Measurements from ENCODE around the gene VDAC1.
"Not testable (repeated sequence)": the region's sequence is repeated elsewhere in the genome, so short reads cannot be mapped to it uniquely, and the experiment has no call there.

VDAC1 gene

DNA sequence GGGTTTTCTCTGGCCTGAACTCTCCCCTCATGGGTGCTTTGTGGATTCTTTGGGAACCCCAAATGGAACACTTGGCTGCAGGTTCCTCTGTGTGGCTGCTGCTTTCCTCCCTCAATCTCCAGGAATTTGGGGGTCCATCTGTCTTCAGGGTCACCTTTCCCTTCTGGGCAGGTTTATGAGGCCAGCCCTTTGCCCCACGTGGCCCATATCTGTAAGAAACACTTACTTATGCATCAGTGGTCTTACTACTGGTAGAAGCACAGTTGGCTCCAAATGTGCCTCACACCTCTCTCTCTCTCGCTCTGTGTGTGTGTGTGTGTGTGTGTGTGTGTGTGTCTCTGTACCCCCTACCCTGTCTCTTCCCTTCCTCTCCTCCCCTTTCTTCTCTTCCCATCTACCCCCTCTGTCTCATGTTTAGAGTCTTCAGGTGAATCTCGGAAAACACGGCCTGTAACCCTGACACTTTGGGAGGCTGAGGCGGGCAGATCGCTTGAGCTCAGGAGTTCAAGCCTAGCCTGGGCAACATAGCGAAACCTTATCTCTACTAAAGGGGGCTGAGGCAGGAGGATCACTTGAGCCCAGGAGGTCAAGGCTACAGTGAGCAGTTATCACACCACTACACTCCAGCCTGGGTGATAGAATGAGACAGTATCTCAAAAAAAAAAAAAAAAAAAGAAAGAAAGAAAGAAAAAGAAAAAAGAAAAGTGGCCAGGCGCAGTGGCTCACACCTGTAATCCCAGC lies 63.1 kb downstream of the VDAC1 start:
- no peak for DNase-seq (ENCODE audit: low read depth)

DNA sequence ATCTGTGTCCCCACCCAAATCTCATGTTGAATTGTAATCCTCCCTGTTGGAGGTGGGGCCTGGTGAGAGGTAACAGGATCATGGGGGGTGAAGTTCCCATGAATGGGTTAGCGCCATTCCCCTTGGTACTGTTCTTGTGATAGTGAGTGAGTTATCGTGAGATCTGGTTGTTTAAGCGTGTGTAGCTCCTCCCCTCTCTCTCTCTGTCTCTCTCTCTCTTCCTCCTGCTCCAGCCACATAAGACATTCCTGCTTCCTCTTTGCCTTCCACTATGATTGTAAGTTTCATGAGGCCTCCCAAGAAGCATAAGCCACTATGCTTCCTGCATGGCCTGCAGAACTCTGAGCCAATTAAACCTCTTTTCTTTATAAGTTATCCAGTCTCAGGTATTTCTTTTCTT lies 65.1 kb downstream of the VDAC1 start:
- no peak for DNase-seq (ENCODE audit: low read depth)

DNA sequence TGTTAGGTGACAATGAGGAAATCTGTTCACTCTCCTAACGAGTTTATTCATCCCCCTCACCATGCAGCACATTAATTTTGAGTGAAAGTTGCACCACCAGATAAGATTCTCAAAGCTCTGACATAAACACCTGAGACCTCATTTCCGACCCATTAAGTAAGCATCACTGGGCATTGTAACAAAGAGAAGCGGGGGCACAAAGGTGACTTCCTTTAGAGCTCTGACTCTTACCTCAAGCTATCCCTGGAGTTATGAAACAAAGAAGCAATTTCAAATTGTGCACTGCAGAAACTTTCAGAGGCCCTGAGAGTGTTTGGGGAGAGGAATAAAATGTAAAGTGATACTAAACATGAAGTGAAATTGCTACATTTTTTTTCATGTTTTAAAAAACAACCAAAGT lies 65.8 kb downstream of the VDAC1 start:
- DNase-seq (ENCODE audit: low read depth), result no peak

DNA sequence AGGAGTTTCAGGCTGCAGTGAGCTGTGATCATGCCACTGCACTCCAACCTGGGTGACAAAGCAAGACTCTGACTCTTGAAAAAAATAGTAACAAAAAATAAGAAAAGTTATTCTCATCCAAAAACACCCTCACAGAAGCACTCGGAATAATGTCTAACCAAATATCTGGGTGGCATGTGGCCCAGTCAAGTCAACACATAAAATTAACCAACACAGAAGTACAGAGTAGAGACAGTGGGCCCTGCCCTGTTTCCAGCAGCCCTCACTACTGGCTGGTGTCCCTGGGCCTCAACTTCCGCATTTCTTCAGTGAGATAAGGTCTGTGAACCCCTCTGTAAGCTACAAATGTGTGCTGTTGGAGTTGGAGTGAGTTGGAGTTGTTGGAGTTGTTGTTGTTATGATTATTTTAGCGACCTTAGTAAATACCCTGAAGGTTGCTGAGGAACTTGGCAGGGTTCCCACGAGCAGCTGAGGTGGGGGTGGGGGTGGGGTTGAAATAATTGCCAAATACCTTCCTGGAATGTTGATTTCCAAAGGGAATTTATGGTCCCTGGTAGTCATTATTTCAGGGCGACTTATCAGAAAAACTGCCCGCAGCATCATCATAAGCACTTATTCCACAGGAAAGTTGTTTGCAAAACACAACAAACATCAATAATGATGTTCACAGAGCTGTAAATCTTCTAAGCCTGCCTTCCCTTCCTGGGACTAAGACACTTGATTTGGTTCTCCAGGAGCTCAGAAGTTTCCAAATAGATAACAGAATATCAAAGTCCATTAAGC lies 66.5 kb downstream of the VDAC1 start:
- DNase-seq (ENCODE audit: low read depth), result no peak

DNA sequence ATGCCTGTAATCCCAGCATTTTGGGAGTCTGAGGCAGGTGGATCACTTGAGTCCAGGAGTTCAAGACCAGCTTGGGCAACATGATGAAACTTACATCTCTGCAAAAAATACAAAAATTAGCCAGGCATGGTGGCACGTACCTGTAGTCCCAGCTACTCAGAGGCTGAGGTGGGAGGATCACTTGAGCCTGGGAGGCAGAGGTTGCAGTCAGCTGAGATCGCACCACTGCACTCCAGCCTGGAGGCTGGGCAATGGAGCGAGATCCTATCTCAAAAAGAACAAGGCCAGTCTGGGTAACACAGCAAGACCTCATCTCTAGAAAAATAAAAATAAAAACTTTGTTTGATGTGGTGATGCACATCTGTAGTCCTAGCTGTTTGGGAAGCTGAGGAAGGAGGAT lies 67.1 kb downstream of the VDAC1 start:
- not testable (repeated sequence) for DNase-seq (ENCODE audit: low read depth)

DNA sequence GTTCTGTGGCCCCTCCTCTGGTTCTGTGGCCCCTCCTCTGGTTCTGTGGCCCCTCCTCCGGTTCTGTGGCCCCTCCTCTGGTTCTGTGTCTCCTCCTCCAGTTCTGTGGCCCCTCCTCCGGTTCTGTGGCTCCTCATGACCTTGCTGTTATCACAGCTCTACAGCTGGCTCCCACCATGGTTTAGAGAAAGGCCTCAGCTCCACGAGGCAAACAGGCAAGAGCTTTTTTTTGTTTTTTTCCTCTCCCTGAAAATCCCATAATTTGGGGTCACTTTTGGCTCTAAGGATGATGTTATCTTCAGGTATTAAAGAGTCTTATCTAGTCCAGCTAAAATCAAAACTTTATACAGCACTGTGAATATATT lies 68.1 kb downstream of the VDAC1 start:
- no peak for DNase-seq (ENCODE audit: low read depth)

DNA sequence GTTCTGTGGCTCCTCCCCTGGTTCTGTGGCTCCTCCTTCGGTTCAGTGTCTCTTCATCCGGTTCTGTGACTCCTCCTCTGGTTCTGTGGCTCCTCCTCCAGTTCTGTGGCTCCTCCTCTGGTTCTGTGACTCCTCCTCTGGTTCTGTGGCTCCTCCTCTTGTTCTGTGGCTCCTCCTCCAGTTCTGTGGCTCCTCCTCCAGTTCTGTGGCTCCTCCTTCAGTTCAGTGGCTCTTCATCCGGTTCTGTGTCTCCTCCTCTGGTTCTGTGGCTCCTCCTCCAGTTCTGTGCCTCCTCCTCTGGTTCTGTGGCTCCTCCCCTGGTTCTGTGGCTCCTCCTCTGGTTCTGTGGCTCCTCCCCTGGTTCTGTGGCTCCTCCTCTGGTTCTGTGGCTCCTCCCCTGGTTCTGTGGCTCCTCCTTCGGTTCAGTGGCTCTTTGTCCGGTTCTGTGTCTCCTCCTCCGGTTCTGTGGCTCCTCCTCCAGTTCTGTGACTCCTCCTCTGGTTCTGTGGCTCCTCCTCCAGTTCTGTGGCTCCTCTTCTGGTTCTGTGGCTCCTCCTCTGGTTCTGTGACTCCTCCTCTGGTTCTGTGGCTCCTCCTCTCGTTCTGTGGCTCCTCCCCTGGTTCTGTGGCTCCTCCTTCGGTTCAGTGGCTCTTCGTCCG lies 68.7 kb downstream of the VDAC1 start:
- not testable (repeated sequence) for DNase-seq (ENCODE audit: low read depth)

DNA sequence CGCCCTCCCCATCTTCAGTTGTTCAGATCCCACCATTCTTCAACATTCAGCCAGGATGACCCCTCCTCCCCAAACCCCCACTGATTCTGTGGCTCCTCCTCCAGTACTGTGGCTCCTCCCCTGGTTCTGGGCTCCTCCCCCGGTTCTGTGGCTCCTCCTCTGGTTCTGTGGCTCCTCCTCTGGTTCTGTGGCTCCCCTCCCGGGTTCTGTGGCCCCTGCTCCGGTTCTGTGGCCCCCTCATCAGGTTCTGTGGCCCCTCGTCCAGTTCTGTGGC lies 69.2 kb downstream of the VDAC1 start:
- DNase-seq (ENCODE audit: low read depth), result no peak

DNA sequence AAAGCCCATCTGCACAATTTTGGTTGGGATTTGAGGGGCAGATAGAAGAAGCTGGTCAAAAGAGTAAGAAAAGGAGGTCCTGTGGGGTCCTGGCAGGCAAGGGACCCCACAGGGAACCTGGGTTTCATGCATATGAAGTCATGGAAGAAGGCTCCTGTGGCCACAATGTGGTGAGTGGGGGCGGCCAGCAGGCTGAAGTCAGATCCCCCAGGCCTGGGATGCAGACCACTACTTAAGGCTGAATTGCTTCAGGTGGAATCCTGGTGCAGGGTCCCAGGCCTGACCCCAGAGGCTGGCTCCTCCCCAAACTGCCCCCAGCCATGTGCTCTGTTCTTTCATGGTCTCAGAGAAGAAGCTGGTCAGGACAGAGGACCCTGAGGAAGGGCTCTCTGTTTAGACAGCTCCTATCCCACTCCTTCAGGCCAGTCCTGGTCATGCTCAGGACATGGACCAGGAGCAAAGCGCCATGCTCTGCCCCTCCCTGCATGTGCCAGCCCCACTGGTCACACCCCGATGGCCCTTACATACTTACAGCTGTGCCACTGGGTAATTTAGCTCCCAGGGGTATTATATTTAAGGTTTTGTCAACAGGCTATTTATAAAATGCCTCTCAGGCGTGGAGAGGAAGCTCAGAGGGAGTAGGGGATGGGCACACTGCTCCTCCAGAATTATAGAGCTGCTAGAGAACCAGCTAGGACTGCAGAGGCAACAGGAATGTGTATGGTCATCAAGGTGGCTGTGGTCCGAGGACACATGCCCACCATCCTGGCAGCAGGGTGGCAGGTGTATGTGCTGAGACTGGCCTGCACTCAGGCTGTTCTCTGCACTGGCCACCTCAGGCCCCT lies 69.7 kb downstream of the VDAC1 start:
- no peak for DNase-seq (ENCODE audit: low read depth)

DNA sequence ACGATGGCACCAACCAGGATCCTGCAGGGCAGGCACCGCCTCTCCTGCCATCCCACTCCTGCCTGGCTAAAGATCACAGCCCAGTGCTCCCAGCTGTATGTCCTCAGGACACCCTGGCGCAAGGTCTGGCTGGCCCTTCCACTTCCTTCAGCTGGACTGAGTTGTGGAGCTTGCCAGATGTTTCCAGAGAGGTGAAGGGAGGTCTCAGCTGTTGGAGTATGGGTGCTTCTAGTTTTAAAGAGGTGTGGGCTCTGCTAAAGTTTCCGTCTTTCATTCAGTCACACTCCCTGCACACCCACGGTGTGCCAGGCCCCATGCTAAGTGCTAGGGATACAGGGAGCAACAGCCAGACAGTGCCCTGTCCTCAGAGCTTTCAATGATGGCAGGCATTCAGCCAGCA lies 70.5 kb downstream of the VDAC1 start:
- no peak for DNase-seq (ENCODE audit: low read depth)

DNA sequence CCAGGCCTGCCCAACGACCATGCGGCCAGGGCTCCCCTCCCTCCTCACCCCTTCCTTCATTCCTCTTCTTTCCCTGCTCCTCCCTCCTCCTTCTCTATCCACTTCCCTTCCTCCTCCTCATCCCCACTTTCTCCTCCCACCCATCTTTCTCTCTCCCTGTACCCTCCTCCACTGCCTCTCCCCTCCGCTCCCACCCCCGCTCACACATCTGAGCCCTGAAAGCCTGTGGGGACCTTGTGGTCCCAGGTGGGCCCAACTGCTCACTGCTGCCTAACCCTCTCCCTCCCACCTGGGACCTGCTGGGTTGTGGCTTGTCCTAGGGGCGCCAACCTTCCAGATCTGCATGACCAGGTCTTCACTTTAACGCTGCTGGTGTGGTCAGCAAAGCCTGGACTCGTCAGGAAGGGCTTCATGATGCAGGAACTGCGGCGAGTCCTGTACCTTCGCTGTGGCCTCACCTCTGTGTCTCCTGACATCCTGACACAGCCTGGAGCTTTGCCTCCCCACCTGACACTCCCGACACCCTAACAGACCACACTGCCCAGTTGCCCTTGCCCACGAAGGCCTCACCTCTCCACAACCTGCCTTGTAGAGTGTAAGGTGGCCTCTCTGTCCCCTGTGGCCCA lies 71.0 kb downstream of the VDAC1 start:
- DNase-seq (ENCODE audit: low read depth), result no peak

DNA sequence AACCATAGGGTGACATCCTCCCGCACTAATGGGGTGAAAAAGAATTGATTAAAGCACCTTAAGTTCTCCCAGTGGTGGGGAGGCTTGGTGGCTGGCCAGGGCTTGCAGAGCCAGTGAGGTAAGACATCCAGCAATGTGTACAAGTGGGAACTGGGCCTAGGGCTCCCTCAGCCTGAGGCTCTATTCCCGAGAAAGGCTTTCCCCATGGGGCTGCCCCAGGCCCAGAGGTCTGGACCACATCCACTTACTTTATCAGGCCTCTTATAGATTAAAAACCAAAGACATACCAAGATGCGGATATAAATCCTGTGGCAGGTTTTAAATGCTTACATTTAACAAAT lies 71.6 kb downstream of the VDAC1 start:
- no peak for DNase-seq (ENCODE audit: low read depth)

DNA sequence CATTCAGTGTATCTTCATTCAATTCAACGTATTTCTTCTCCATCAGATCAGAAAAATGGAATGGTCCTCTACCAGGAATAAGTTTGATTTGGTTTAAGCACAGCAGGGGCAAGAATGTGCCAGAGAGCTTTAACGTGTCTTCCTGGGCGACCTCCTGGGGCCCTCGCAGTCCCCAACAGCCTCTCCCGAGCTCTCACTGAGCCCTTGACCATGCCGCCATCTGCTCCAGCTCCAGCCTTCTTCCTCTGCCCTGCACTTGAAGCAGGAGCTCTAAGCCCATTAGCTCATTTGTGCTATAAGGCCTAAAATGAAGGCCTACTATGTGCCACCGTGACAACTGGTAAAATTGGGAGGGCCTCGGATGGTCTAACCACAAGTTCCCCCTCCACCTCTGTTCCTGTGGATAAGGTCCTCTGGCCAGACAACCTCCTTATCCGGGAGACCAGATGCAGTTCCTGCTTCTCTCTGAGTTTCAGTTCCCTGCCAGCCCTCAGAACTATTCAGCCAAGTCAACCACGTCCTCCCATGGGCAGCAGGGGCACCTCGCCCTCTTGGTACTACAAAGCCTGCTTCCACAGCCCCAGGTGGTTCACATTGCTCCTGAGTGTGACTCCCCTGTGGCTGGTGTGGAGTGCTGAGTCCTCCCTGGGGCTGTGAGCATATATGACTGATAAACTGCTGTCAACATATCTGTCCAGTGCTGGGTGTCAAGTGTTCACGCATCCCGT lies 72.2 kb downstream of the VDAC1 start:
- DNase-seq (ENCODE audit: low read depth), result no peak

DNA sequence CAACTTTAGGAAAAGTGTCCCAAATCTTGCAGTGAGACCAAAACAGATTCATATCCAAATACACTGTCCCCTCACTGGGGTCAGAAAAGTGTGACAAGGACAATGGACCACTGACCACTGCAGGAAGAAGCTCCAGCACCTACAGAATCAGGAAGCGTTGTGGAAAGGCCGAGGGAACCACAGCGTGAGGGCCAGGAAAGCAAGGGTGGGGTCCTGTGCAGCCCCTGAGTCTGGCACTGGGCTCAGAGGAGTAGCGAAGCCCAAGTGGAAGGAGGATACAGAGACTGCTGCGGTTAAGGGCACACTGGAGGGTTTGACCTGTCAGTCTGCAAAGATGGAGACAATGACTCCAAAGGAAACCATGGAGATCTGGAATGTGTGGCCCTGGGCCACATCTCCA lies 73.2 kb downstream of the VDAC1 start:
- DNase-seq (ENCODE audit: low read depth), result no peak

DNA sequence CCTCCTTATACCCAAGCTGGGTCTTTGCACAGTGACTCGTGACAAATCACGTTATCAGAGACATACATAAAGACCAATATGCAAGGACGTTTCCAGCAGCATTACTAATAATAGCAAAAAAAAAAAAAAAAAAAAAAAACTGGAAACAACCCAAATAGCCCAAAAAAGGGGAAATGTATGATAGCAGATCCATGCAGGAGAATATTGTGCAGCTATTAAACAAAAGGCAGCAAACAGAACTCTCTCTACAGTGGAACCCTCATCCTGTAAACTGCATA lies 74.0 kb downstream of the VDAC1 start:
- DNase-seq (ENCODE audit: low read depth), result no peak

DNA sequence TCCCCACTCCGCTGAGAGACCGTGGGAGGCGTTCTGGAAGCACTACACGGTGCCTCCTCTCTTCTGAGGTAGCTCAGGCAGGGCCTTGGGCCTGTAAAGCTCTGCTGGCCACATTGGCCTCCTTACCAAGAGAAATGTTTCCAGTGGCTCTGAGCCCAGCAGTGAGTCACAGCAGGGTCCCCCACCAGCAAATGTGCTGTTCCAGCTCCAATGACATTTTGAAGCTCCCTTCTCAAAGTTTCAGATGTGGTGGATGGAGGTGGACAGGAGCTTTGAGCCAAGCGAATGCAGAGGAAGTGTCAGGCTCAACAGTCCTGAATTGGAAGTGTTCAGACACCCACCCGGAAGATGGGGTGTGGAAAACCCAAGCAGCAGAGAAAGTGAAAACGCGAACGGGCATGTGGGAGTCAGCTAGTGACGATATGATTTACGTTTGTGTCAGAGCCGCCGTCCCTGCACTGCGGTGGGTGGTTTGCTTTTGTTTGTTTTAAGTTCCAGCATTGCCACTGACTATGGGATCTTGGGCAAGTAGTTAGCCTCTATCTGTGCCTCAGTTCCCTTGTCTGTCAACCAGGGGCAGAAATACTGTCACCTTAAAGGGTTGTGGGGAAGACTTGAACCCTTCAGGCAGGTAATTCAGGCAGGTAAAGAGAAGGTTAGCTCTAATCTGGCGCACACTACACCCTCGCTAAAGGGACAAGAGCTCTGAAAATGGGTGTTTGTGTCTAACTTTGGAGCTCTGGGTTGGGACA lies 74.5 kb downstream of the VDAC1 start:
- DNase-seq (ENCODE audit: low read depth), result peak; percentile 27

DNA sequence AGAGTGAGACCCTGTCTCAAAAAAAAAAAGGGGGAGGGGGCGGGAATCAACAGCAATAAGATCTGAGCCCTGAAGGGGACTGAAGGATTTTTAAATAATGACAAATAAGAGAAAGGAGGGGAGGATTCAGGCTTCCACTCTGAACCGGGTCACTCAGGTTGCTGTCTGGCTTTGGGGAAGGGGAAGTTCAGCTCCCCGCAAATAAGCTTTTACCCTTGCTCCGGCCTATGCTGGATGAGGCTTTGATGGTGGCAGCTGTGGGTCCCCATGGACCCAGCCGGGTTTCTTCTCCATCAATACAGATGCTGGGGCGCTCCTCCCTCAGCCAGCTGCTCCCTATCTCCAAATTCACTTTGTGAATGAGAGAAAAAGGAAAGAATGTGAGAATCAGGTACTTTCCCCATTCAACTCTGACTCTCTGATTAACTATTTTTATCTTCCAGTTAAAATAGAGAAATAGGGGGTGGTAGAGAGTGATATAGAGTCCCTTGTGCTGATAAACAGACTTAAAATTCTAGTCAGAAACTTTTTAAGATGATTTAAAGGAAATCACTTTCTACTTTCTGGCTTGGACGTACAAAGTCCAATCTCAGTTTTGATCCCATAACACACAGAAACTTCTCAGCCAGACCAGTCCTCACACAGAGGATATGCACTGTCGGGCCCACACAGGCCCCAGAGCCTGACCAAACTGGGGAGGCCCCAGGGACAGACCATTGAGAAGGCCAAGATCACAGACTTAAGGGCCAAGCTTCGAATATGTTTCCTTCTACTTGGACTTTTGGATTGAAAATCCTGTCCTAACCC lies 76.0 kb downstream of the VDAC1 start:
- DNase-seq (ENCODE audit: low read depth), result no peak

DNA sequence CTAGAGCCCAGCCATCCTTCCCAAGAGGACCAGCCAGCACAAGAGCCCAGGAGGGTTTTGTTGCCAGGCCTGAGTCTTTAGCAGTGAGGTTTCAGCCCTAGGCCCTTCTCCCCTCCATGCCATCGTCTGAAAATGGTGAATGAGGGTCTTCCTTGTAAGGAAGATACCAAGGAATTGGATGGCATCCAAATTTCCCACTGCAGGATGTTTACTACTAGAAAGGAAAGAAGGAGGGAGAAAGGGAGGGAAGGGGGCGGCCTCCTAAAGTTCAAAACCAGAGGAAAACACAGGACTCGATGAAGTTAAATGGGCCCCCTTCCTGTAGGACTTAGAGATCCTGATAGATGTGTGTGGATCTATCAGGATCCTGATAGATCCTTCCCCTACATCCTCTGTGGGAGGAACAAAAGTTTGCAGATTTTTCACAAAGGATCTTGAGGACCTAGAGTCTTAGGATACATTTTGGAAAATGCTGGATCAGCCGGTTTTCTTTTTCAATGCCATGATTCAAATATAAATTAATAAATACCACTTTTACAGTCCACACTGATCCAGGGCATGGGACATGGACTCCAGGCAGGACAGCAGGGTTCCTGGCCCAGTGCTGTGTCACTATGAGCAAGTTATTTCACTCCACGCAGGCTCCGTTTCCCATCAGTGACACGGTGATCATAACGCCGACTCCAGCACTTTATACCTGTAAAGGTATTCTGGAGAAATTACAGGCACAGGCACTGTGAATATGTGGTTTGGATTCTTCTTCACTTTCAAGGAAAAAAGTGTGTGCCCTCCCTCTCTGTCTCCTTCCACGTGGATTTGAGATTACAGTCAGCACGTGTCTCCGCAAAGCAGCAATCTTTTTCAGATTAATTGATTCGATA lies 77.2 kb downstream of the VDAC1 start:
- DNase-seq (ENCODE audit: low read depth), result no peak
